ENCODE results near the gene SYPL1.
"Not testable (repeated sequence)": the region's sequence is repeated elsewhere in the genome, so short reads cannot be mapped to it uniquely, and the experiment has no call there.

Gene SYPL1

DNA sequence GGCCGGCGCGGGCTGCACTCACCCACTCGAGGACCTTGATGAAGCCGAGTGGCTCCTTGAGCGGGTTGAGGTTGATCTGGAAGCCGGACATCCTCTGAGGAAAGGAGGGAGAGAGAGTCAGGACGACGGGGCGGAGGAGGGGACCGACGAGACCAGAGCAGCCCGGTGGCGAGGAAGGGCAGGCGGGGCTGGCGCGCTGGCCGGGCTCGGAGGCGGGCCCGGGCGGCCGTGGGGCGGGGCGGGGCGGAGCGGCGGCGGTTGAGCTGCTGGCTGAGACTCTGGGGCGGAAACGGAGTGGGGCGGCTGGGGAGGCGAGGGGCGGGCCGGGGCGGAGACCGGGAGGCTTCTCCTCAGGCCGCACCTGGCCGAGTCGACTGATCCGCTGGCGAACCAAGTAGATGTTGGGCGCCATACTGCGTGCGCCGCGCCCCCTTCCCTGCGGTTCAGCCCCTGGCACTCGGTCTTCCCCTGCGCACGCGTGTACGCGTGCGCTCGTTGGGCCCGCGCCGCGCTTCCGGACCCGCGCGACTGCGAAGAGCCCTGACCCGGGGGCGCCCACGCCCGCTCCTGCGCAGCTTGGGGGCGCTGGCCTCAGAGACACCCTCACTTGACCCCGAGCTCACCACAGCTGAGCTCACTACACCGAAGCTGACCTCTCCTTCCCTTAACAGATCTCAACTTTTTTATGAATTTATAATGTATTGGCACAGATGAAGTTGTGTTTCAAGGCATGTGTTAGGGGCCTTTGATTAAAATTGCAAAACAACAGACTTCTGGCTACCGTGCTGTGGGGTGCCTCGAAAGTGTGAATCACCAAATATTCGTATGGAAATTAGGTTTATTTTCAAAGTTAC, at the start of gene SYPL1:
Gene SYPL1 (minus strand): TSS at position 195 of the 854 bp plus-strand sequence. CDS start 104 bp downstream, at position 91.
- DNase-seq (ENCODE audit: low read depth in 2 of 2), result peak; percentile 89 to 90

DNA sequence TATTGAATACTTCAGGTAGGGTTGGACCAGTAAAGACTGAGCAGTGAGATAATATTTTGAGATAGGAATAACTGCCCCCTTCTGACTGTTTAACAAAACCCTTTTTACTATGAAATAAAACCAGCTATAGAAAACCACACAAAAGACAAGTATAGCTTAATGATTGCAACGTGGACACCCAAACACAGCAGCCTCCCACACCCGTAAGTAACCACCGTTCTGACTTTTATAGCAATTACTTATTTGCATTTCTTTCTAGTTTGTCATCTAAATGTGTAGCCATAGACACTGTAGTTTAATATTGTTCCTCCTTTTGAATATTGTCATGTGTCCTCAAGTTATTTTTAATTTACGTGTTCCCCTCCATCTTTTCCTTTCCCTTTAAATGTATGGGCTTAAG, 42.9 kb upstream of the SYPL1 start:
- no peak for DNase-seq (ENCODE audit: low read depth in 2 of 2)

DNA sequence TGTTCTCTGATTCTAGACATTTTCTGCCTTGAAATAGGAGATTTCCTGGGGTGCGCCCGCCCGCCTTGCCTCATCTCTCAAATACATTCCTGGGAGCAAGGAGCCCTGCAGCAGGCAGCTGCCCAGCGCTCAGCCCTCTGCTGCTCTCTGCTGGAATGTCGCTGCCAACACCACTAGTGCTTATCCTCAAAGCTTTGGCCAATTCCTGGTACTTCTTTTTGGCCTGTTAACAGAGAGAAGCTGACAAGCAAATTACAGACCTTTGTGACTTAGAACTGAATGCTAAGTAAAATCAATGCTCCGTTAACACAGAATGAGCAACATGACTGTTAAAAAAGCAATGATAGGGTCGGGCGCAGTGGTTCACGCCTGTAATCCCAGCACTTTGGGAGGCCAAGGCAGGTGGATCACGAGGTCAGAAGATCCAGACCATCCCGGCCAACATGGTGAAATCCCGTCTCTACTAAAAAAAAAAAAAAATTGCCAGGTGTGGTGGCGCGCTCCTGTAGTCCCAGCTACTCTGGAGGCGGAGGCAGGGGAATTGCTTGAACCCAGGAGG, 41.9 kb upstream of the SYPL1 start:
- DNase-seq (ENCODE audit: low read depth in 2 of 2), result peak; percentile 53 to 61

DNA sequence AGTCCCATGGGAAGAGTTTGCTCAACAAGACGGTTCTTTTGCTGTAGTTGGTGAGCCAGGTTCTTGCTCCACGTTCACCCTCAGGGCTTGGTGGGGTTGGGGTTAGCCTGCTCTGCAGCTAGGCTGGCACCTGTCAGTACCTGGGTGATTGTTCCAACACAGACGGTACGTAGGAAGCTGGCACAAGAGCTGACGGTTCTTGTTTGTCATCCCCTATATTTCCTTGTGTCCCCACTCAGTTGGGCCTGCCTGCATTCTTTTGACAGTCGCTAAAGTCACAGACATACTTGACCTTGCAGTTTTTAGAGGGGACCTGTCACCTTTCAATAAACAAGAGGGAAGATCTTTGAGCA, 40.2 kb upstream of the SYPL1 start:
- no peak for DNase-seq (ENCODE audit: low read depth in 2 of 2)

DNA sequence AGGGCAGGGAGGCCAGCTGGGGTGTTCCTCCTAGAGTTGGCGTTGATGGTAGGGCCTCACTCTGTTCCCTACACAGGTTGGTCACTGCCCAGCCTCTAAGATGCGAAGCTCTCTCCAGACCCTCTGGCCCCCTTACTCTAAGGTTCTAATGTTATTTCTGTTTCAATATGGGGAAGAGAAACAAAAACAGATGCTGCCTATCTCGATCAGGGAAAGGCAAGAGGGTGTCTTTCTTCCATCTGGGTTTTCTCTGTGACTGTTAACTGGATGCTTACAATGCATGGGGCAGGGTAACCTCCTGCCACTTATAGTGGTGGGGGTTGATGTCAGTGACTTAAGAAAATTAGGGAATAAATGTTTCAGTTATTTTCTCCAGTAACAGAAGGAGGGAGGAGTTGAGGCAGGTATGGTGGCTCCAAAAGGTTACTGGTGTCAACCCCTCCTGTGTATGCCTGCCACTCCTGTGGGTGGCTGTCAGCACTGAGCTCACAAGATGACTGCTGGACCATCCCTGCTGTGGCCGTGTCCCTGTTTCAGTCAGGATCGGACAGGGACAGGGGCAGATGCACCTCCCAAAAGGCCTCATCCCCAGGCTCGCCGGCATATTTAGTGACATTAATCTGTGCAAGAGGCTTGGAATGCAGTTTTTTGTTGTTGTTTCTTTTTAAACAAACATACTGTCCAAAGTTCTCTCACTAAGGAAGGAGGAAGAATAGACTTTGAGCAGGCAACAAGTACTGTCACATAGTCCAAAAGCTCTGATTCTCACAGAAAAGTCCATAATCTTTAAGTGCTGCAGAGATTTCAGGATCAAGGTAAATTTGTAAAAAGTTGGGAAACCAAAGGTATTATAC, 39.6 kb upstream of the SYPL1 start:
- DNase-seq (ENCODE audit: low read depth in 2 of 2), result no peak

DNA sequence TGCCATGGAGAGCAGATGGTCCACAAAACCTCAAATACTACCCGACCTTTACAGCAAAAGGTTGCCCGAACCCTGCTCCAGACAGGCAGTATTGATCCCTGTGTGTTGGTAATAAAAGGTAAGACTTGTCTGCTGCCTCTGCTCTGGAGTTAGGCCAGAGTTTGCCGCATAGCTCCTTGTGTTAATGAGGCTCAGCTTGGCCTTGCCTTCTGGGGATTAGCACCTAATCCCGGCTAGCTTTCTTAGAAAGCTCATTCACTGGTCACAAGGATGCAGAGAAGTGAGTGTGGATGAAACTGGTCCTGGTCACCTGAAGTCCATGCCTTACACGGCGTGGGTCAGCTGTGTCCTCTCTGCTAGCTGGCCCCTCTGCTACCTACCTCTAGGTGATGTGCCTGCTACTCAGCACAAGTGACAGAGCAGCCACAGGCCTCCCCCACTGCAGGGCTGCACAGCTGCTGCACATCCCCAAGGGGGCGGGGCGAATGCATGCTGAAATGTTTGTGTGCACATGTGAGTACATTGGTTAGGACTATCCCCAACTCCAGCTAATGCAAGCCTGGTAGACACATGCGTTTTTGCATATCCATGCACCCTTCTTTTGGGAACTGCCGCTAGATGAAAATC, 31.7 kb upstream of the SYPL1 start:
- DNase-seq (ENCODE audit: low read depth in 2 of 2), result no peak

DNA sequence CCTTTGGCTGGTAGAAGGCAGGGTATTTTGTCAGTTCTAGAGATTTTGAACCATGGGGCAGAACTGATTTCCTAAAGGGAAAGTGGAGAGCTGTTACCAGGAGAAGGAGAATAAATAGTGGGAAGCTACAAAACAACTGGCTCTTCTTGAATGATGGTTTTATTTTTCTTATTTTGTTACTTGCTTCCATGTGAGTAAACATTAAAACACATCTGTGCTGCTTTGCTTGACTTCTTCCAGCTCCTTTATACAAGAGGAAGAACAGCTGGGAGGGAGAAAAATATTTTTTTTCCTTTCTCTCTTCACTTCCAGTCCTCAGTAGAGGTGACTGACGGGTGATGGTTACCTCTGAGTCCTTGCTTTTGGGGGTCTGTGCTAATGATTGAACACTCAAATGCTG, 30.0 kb upstream of the SYPL1 start:
- DNase-seq (ENCODE audit: low read depth in 2 of 2), result no peak

DNA sequence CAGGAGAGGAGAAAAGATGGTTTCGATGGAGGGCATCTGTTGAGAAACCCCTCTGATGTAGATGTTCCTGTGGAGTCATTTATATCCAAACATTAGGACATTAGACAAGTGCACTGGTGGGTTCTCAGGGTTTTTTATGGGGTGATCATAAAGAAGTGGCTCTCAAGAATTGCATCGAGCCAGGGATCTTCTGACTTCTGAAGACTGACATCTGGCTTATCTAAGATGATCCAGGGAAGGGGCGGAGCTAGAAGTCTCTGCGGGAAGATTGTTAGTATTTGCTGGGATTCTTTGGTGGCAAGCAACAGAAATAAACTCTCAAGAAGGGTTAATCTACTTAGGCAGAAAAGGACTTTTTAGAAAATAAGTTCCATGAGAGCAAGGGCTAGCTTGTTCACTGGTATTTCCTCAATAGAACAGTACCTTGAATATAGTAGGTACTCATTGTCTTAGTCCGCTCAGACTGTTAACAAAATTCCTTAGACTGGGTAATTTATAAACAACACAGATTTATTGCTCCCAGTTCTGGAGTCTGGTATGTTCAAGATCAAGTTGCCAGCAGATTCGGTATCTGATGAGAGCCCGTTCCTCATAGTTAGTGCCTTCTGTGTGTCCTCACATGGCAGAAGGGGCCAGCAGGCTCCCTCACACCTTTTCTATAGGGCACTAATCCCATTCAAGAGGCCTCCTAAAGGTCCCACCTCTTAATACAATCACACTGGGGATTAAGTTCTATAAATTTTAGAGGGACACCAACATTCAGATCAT, 28.5 kb upstream of the SYPL1 start:
- no peak for DNase-seq (ENCODE audit: low read depth in 2 of 2)

DNA sequence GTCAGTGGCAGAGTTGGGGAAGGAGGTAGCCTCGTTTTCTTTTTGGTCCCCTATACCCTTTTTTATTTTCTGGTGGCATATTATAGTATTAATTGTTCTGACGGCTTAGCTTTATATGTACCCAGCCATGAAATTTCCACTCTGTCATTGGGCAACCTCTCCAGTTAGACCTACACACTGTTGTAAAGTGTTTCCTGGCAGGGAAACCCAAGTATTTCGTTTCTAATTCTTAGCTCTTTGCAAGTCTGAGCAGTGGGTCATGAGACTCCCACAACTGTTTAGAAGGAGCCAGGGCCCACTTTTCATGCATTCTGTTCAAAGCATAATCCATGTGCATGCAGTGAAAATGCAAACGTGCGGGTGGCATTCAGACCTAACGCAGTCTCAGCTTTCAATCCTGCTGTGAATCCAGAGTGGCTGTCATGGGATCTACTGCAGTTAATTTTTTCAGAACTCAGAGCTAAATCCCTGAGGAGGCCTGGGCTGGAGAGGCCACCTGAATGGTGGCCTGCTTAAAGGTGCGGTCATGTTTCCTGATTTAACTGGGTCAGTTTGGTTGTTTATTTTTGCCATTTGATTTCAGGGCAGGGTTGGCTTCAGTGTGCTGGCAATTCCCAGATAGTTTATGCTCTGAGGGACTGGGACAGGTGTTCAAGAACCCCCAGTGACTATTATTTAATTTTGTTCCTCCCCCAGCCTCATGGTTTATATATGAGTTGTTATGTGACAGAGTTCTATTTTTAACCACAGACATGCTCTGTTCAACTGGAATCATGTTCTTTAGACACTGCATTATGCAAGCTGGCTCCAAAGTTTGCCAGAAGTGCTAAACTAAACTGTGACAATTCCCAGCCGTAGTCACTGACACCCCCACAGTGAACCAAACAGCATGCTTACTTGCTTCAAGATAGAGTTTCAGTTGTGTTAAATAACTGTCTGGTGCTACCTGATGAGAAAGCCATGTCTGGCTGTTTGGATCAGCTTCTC, 27.4 kb upstream of the SYPL1 start:
- DNase-seq (ENCODE audit: low read depth in 2 of 2), result no peak

DNA sequence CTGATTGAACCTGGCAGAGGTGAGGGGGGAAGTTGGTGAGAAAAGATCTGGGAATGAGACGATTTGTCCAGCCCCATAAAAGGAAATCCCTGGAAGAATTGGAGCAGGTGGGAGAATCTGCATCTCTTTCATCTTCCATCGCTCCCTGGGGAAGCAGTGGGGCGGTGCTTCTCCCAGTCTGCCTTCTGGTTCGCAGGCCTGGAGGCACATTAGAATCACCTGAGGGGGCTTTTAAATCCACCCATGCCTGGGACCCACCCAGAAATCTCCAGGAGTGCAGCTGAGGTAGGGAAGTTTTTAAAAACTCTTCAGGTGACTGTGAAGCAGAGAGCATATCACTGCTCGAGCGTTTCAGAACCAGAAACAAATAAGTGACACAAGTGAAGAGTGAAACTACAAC, 26.7 kb upstream of the SYPL1 start:
- no peak for DNase-seq (ENCODE audit: low read depth in 2 of 2)

DNA sequence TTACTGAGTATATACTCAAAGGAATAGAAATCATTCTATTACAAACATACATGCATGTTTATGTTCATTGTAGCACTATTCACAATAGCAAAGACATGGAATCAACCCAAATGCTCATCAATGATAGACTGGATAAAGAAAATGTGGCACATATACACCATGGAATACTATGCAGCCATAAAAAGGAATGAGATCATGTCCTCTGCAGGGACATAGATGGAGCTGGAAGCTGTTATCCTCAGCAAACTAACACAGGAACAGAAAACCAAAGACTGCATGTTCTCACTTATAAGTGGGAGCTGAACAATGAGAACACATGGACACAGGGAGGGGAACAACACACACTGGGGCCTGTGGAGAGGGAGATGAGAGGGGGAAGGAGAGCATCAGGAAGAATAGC, 26.1 kb upstream of the SYPL1 start:
- not testable (repeated sequence) for DNase-seq (ENCODE audit: low read depth in 2 of 2)

DNA sequence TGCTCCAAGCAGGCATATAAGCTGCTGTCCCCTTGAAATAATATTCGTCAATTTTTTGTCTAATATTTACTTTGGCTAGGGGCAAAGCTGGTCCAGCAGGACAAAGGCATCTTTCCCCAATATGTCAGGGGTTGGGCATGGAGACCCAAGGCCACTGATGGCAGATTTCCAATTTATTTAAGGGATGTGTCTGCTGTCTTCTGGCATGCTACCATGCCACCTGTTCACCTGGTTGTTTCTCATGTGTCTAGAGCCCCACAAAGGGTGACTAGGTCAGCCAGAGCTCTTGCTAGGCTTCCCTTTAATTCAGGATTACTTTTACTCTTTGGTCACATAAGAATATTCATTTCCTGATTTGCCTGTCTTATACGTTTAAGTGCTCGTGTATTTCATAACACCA, 22.1 kb upstream of the SYPL1 start:
- no peak for DNase-seq (ENCODE audit: low read depth in 2 of 2)

DNA sequence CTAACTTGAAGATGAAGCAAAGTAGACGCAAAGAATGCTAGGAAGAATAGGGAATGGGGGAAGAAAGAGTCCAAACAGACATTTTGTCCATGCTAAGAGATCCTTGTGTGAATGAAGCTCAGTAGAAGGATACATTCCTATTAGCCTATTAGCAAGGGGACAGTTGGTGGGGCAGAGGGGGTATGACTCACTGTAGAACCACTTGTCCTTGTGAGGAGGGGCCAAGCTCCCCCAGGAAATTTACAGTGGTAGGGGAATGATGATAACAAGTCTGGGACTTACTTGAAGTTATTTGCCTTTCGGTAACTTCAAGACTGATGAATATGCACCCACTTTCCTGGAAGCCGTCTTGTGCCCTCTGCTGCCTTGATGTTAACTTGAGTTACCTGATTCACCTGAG, 17.2 kb upstream of the SYPL1 start:
- no peak for DNase-seq (ENCODE audit: low read depth in 2 of 2)

DNA sequence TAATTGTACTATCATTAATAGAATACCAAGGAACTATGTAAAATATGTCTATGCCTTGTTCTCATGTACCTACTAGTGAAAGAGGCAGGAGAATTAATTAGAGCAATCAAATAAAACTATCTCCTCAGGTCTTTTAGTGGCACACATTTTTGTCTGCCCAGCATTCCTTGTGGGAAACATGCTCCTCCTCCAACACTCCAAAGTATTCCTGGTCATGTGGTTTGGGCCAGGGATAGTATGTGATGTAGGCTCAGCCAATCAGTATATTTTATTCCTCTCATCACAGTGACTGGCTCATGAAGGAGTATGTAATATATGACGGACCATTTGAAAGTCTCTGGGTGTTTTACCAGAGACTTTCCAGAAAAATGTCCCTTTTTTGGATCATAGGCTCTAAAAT, 16.7 kb upstream of the SYPL1 start:
- DNase-seq (ENCODE audit: low read depth in 2 of 2), result no peak

DNA sequence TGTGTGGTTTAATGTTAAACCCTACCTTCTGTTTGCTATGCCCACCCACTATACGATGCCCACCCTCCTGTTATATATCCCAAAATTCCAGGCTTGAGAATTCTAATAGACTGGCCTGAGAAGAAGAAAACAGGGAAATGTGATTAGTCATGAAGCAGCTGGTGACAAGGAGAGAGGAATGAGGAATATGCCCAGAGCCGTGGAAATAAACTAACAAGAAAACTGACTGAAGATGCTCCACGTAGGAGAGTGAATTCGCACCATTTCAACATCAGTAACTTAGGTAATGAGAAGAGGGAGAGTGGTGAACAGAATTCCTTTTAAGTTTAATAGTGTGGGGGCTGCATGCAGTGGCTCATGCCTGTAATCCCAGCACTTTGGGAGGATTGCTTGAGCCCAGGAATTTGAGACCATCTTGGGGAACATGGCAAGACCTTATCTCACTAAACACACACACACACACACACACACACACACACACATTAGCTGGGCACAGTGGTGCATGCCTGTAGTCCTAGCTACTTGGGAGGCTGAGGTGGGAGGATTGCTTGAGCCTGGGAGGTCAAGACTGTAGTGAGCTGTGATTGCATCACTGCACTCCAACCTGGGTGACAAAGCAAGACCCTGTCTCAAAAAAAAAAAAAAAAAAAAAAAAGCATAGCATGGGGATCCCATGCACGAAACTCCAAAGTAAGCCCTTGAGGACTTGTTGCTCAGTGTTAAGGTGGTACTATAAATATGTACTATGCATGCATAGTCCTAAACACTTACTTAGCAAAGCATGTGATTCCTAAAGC, 16.1 kb upstream of the SYPL1 start:
- DNase-seq (ENCODE audit: low read depth in 2 of 2), result no peak

DNA sequence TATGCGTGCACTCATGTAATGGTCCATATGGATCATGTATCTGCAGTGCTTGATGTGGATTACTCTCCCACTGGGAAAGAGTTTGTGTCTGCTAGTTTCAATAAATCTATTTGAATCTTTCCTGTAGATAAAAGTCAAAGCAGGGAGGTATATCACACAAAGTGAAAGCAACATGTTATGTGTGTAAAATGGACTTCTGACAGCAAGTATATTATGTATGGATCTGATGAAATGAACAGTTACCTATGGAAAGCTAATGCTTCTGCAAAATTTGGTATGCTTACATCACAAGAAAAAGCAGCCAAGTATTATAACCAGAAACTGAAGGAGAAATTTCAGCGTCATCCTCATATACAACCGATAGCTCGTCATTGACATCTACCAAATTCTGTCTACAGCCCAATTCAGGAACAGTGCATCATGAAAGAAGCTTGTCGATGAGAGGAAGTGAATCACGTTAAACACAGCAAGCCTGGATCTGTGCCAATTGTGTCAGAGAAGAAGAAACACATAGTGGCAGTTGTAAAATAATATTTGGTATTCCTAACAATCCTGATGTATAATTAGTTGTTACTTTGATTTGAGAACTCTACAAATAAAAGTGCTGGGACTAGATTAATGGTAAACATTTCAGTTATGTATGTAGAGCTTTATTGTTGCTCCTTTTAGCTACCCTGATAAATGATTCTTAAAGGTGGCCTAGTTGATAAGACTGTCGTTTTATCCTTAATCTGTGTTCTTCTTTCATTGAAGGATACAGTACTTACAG, 14.2 kb upstream of the SYPL1 start:
- peak in 1 of 2 donors; percentile 14 for DNase-seq (ENCODE audit: low read depth in 2 of 2)

DNA sequence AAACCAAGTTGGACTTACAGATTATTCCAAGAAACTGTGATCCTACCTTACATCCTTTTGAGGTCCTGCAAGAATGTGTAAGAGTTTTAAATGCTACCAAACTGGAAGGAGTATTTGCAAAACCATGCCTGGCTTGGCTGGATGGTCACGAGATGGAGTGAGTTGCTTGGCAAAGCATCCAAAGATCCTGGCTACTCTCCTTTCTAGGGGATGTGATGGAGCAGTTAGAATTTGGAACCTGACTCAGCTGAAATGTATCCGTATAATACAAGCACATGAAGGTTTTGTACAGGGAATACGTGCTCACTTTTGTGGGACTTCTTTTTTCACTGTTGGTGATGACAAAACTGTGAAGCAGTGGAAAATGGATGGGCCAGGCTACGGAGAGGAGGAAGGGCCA, 13.3 kb upstream of the SYPL1 start:
- DNase-seq (ENCODE audit: low read depth in 2 of 2), result no peak

DNA sequence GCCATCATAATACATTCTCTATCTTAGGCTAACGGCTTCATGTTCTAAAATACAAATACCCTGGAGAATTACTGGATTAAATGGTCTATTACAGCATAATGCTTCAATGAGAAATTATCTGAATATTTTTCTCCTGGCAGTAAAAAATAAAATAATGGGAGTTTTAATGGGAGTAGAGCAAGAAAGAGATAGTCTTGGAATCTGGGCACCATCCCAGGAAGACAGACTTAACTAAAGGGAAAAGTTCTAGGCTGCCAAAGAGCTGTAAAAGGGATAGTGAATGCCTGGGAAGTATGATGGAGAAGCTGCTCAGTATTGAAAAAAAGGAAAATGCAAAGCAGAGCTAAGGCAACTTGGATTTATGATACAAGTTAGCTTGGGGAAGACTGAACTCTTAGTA, 12.1 kb upstream of the SYPL1 start:
- DNase-seq (ENCODE audit: low read depth in 2 of 2), result no peak

DNA sequence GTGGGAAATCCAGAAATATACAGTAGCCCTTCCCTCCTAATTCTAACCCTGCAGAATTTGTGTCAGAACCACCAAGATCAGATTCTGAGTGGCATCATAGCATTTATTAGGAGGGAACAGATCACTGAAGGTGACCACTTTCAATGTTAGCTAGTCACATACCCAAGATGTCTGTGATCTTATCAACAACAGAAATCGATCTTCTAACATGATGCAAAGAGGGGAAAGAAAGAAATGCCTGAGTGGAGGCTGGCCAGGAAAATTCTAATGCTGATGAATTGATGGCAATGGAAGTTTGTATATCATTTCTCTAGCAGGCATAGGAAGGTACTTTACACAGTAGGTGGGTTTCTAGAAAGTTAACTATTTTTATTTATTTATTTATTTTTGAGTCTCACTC, 10.6 kb upstream of the SYPL1 start:
- no peak for DNase-seq (ENCODE audit: low read depth in 2 of 2)

Data from stimulated activated CD4-positive, alpha-beta T cell treated with anti-CD3 and anti-CD28 coated beads, Interleukin-4, amount 100 ng/mL, for 48 hours (primary cell).